CD4-positive, alpha-beta T cell treated with Interleukin-12 subunit alpha and Interleukin-12 subunit beta, for 1 hour (primary cell): ENCODE data around the gene FARS2.

Source experiments
- DNase-seq: peaks from one replicate; pipeline ENCODE4 v3.0.0-alpha.2; 2020

Gene FARS2

DNA sequence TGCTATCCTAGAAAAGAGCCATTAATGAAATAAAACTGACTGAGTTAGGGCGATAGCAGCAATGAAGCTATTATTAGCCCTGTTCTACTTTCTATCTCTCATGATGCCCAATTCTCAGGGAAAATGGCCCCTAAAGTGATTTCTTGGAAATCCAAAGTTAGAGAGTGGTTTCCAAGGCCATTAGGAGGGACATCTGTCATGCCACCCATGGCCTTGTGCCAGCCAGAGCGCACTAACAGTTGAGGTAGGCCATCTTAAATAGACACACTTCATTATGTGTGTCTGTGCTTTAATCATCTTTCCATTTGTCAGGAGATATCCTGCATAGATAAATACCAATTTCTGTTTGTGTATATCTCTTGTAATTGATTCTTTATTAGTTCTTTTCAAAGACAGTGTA lies 483.8 kb downstream of the FARS2 start:
- no peak for DNase-seq

GRCh38 chr6:5746053-5746758 lies 484.9 kb downstream of the FARS2 start:
- DNase-seq, result no peak

DNA sequence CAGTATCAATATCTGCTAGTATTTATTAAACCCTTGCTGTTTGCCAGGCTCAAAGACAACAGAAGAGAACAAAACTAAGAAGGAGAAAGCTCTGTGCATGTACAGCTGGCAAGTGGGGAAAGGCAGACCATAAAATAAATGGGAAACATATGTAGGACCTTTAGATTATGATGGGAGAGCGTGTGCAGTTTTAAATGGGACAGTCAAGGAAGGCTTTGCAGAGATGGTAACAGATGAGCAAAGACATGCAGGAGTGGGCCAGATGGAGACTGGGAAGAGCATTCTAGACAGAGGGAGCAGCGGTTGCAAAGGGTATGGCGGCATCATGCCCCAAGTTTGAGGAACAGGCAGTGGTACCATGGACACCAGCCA lies 485.4 kb downstream of the FARS2 start:
- no peak for DNase-seq

- DNase-seq, result no peak
These were observed 486.1 kb downstream of the FARS2 start for GRCh38 chr6:5747379-5747778.

GRCh38 chr6:5749016-5749650 lies 487.8 kb downstream of the FARS2 start:
- no peak for DNase-seq

DNA sequence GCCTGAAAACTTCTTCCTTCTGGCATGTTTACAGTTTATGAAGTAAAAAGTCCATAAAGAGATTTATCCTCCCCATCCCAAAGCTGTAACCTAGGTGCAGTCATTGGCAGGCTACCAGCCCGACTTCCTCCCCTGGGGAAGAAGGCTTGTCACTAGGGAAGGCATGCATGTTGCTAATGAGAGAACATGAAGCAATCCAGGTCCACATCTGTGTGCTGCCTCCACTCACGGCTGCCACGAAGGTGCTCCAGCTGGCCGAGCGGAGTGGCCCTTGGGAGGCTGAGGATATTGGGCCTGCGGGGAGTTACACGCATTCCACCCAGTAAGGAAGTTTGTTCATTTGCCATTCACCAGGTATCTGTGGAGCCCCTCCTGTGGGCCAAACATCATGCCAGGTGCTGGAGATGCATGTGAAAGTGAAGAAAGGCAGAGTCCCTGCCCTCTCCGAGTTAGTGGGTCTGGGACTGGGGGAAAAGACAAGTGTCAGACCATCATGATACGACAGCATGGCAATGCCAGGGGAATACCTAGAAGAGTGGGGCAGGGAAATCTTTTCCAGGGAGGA lies 488.4 kb downstream of the FARS2 start:
- DNase-seq, result no peak

DNA sequence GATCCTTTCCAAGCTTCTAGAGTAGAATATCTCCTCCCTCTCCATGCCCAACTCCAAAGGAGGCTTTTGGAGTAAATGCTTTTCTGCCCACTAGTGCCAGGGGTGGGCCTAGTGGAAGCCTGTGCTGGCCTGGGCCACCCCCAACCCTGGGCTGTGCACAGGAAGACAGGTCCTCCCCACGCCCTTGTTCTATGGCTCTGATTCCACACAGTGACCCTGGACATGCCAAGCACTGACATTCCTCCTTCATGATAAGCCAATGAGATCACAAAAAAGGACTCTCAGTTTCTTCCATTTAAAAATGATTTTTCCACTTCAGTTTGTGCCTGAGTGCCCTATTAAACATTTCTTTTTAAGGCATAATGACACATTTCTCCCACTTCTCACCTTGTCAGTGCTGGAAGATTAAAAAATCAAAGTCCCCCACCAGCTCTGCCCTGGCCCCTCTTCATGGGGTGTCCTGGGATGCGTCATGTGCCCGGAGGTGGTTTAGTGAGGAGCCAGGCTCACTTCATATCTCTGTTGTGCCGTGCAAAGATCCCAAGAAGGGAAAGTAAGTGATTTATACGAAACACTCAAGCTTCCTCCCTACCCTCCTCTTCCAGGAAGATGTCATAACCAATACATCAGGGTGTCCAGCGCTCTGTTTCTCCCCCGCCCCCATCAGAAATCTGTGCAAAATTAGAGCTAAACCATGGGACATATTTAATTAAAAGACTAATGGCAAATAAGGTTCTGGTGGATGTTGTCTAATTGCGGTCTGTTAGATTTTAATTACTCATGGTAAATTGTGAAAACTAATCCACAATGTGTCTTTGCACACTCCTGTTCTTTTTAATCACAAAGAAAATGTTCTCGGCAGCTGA lies 490.4 kb downstream of the FARS2 start:
- no peak for DNase-seq

- no peak for DNase-seq
These were observed 491.0 kb downstream of the FARS2 start for GRCh38 chr6:5752391-5752680.

GRCh38 chr6:5753209-5753608 lies 491.9 kb downstream of the FARS2 start:
- DNase-seq, result no peak

DNA sequence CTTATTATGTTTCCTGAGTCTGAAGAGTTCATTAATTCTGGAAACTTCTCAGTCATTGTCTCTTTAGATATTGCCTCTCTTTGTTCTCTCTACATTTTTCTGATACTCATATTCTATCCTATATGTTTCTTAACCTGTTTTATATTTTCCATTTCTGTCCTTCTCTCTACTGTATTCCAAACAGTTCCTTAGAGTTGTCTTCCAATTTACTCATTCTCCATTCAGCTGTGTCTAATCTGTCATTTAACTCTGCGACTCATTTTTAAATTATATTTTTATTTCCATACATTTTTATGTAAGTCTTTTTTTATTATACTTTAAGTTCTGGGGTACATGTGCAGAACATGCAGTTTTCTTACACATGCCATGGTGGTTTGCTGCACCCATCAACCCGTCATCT lies 493.6 kb downstream of the FARS2 start:
- no peak for DNase-seq

GRCh38 chr6:5759571-5759970 lies 498.3 kb downstream of the FARS2 start:
- no peak for DNase-seq

GRCh38 chr6:5761370-5761769 lies 500.1 kb downstream of the FARS2 start:
- DNase-seq, result no peak

DNA sequence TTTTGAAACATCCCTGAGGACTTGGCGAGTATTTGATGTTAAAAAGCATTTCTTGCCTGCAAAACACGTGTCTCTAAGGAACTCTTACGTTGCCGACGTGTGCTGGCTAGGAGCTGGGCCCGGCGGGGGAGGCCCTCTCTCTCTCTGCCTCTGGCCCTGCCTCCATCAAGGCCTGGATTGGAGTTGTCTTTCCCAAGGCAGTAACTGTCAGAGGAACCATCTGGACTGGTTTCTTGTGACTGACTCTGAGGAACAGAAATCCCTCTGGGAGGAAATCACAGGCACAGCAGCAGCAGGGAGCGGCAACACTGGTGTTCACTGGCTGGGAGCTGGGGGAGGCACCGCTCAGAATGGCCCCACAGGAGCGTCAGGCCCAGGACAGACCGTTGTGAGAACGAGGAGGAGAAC lies 501.3 kb downstream of the FARS2 start:
- DNase-seq, result no peak

- DNase-seq, result no peak
These were observed 502.1 kb downstream of the FARS2 start for GRCh38 chr6:5763407-5763806.

GRCh38 chr6:5763871-5764270 lies 502.6 kb downstream of the FARS2 start:
- no peak for DNase-seq

DNA sequence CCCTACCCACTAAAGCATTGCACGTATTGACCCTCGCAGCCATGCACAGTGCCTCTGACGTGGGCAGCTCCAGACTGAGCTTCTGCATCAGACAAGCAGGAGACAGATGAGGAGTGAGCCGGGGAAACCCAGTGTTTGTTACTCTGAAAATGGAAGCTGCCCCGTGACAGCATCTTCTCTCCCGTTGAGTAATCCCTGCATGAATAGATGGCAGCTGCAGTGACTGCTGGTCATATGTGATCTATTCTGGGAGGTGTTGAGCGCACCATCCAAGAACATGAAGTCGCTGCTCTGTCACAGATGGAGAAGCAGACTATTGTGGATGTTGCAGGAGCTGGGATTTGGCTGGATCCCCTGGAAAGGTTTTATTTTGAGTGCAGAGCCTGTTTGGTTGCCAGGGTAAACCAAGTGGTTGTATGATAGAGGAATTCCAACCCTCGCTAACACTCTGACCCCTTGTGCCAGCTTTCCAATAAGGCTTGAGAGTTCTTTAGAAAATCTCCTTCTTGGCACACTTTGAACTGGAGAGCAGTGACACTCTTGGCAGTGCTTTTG lies 503.2 kb downstream of the FARS2 start:
- DNase-seq, result no peak

GRCh38 chr6:5765141-5765760 lies 503.9 kb downstream of the FARS2 start:
- DNase-seq, result no peak

GRCh38 chr6:5766260-5766659 lies 504.9 kb downstream of the FARS2 start:
- no peak for DNase-seq

DNA sequence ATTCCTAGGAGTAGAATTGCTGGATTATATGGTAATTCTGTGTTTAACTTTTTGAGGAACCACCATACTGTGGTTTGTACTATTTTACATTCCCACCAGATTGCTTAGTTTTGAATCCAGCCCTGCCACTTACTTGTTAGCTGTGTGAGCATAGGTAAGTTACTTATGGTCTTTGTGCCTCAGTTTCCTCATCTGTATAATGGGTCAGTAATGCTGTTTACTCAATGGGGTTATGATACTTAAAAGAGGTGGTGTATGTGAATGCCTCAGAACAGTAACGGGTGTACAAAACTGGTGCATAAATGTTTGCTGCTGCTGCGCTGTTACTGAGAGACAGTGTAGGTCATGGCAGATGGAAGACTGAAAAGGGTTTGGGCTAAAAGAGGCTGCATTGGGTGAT lies 506.2 kb downstream of the FARS2 start:
- DNase-seq, result no peak

DNA sequence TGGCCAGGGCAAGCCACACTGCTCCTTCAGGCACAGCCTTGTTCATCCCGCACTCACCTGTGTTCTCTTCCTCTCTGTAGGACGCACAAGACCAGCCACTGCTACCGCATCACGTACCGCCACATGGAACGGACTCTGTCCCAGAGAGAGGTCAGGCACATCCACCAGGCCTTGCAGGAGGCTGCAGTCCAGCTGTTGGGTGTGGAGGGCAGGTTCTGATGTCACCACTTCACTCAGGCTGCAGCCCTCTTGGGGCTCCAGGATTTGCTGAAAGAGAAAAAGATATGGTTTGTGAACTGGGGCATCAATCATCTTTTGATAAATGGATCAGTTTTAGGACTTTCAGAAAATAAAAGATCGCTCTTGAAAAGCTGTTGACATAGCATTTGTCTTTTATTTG lies 509.9 kb downstream of the FARS2 start:
- no peak for DNase-seq

- DNase-seq, result no peak
These were observed 510.6 kb downstream of the FARS2 start for GRCh38 chr6:5771759-5772390.

DNA sequence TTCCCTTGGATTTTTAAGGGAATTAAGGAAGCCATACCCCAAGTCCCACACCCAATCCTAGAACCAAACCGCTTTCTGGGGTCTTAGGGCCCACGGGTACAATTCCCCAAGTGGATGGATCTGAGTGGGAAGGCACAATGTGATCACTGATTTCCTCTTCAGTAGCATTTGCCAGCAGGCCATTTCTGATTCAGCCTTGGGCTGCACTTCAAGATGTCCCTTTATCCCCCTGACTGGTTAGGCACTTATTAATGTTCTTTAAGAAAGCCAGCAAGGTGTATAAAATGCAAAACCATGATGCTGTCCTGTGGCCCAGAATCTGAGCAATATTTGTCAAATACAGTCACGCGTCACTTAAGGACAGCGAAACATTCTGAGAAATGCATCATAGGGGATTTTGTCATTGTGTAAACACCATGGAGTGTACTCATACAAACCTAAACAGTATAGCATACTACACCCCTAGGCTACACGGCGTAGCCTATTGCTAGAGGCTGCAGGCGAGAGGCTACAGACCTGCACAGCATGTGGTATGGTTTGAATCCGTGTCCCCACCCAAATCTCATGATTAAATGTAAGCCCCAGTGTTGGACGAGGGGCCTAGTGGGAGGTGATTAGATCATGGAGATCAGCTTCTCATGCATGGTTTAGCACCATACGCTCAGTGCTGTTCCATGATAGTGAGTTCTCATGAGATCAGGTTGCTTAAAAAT lies 511.3 kb downstream of the FARS2 start:
- DNase-seq, result no peak
